Activated naive CD4-positive, alpha-beta T cell (primary cell): Measurements from ENCODE around the gene MIER1.
"Not testable (repeated sequence)": the region's sequence is repeated elsewhere in the genome, so short reads cannot be mapped to it uniquely, and the experiment has no call there.

Experiments used
- DNase-seq, 4 experiments: peaks; one replicate each; lab custom pipeline; 2025; lab: John Stamatoyannopoulos, UW

The MIER1 gene

GRCh38 chr1:66938613-66939012, 13.8 kb downstream of the MIER1 start:
- DNase-seq: no peak

DNA sequence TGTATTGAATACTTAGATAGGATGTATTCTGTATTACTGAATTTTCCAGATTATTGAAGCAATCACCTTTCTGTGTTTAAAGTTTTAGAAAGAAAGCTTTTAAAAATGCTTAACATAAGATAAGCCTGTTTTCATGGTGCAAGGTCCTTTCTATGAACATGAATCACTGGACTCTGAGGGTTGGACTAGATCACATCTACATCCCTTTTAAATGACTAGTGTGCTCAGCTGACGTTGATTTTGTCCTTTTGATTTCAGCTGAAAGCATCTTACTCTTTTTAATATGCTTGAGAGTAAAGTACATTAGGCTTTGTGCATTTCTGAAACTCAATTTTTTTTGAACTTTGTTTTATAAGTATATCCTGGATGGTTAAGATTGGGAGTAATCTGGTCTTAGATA, 16.2 kb downstream of the MIER1 start:
- DNase-seq: no peak

DNA sequence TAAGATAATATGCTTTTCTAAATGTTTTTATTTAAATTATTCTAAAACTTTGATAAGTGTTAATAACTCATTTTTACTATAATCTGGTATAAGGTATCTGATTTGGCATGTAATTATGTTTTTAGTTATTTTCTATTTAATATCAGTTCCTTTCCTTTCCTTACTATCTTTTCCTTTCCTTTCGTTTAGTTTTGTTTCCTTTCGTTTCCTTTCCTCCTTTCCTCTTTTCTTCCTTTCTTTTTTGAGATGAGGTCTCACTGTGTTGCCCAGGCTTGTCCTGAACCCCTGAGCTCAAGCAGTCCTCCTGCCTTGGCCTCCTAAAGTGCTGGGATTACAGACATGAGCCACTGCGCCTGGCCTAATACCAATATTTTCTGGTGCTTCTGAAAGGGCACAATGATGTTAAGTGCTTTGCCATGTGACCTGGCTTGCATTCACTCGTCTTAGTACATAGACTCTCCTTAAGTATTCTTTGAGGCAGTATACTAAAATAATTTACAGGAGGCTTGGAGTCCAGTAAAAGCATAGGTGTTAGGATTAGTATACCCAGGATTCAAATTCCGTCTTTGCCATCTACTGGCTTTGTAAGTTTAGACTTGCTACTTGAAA, 18.7 kb downstream of the MIER1 start:
- no peak for DNase-seq

GRCh38 chr1:66944330-66945274, 19.8 kb downstream of the MIER1 start:
- no peak for DNase-seq

DNA sequence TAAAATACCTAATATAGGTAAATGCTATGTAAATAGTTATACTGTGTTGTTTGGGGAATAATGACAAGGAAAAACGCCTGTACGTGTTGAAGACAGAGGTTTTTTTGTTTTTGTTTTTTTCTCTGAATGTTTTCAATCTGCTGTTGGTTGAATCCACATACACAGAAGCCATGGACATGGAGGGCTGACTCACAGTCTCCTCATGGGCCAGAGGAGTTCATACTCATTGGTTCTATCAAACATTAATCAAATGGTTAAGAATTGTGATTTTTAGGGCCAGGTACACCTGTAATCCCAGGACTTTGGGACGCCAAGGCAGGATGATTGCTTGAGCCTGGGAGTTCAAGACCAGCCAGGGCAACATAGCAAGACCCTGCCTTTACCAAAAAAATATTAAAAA, 20.5 kb downstream of the MIER1 start:
- no peak for DNase-seq

DNA sequence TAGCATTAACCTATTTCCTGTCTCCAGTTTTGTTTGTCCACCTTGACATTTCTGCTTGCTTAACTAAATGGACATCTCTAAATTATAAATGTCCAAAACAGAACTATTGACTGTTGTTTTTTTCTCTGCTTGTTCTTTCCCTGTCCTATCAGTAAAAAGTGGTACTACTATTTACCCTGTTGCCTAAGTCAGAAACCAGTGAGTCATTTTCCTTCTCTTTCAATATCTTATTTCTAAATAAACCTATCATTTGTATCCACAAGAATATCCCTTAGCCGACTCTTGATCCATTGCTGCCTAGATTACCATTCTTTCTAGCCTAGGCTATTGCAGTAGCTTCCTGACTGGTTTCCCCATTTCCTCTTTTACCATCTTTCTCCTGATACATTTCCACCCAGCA, 22.5 kb downstream of the MIER1 start:
- DNase-seq: no peak

DNA sequence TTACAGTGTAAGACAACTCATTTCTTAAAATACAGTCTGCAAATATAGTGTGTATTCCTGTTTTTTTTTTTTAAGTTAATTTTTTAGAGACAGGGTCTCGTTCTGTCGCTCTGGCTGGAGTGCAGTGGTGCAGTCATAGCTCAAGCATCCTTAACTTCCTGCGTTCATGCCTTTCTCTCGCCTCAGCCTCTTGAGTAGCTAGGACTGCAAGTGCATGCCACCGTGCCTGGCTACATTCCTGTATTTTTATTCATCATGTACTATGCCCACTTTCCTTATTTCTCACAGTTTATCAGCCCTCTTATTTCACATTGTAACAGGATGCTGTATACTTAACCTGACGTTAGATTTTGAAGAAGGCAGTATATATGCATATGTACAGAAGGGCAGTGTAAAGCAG, 26.7 kb downstream of the MIER1 start:
- DNase-seq: no peak

- DNase-seq: no peak
Observed at GRCh38 chr1:66954208-66954607, 29.4 kb downstream of the MIER1 start.

GRCh38 chr1:66957938-66958337, 33.1 kb downstream of the MIER1 start:
- DNase-seq: no peak

- DNase-seq: not testable (repeated sequence)
Observed at GRCh38 chr1:66966188-66966873, 41.5 kb downstream of the MIER1 start.

GRCh38 chr1:66968574-66968973, 43.8 kb downstream of the MIER1 start:
- no peak for DNase-seq

DNA sequence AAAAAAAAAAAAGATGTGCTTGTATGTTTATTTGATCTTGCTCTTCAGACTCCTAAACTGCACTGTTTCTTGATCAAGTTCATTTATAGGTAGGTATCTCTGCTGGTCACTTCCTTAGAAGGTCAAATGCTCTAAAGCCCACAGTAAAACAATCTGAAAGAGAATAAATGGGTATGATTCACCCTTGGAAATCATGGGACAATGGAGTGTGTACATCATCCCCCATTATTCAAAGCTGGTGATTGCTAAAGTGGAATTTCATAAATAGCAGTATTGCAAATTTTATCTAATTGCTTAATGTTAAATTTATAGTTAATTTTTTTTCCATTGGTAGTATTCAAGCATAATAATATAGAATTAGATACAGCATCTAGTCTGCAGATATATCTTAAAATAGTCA, 53.4 kb downstream of the MIER1 start:
- DNase-seq: no peak

DNA sequence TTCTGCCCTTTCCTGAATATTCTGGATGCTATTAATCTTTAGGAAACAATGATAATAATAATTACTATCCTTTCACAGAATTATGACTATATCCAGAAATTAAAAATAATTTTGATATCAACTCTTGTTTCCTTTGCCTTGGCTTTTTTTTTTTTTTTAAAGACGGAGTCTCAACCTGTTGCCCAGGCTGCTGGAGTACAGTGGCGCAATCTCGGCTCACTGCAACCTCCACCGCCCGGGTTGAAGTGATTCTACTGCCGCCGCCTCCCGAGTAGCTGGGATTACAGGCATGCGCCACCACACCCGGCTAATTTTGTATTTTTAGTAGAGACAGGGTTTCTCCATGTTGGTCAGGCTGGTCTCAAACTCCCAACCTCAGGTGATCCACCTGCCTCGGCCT, 54.8 kb downstream of the MIER1 start:
- DNase-seq: not testable (repeated sequence)

GRCh38 chr1:66980745-66981367, 56.1 kb downstream of the MIER1 start:
- DNase-seq: no peak

- DNase-seq: peak in 1 of 4 experiments; percentile 4
Observed at GRCh38 chr1:66981679-66982078, 56.9 kb downstream of the MIER1 start.

DNA sequence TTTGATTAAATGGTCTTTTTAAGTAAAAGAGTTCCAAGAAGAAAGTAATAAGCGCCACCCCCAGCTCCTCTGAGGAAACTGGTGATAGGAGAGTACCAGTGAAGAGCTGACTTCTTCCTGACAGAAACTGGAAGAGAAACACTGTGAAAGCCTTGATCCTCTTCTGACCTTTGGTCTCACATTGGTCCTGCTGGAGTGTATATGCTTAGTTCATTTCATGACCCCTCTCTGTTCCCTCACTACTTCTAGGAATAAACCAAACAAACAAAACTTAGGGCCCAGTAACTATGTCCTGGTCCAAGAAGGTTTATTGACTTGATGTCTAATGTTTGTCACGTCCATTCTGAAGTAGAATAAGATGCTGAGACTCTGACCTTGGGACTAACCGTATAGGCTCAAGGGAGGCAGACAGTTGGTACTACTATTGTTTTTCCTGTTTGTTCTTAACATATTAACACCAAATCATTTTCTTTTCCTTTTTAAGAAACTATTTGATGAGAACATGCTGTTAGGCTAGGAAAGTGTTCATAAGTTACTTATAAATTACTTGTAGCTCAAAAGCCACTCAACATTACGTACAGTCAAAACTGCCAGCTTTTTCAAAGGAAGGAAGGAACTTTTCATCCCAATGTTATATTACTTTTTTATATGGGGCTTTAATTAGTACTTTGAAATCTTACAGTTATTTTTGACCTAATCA, 57.9 kb downstream of the MIER1 start:
- DNase-seq: no peak

DNA sequence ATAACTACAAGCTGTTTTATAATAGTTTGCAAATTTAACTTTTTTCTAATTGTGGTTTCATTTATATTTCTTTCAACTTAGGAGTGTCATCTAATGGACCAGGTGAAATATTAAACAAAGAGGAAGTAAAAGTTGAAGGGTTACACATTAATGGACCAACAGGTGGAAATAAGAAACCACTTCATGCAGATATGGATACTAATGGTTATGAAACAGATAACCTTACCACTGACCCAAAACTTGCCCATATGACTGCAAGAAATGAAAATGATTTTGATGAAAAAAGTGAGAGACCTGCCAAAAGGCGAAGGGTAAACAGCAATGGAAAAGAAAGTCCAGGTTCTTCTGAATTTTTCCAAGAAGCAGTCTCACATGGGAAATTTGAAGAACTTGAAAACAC, 59.7 kb downstream of the MIER1 start:
- no peak for DNase-seq

GRCh38 chr1:66985835-66986234, 61.0 kb downstream of the MIER1 start:
- DNase-seq: no peak

GRCh38 chr1:66993076-66993475, 68.3 kb downstream of the MIER1 start:
- DNase-seq: no peak

DNA sequence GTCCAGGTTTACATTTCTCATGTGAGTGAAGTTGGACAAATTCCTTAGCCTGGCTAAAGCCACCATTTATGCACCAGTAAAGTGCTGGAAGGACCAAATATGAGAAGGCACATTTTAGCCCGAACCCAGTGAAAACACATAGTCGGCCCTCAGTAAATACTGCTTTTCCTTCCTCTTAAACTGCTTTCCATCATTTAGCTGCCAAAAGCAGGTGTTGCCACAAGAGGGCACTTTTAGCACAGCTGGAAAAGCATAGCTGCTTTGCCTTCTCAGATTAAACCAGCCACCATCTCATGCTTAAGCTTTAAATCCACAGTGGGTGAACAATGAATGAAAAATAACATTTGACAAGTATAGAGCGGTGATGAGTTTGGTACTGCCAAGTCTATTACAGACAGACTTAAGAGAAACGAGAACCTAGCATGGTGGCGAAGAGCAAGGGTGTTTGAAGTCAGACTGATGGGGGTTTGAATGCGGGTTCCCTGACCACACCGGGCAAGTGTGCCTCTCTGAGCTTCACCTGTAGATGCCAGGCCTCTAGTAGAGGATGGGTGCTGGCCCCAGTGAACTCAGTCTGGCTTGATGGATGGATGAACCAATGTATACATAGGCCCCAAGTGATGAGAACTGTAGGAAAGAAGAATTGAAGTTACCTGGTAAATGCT, 71.4 kb downstream of the MIER1 start:
- peak in 2 of 4 experiments; percentile 24 for DNase-seq

- no peak for DNase-seq
Observed at GRCh38 chr1:66998972-66999371, 74.2 kb downstream of the MIER1 start.
